Activated T-helper 1 cell treated with anti-CD3 and anti-CD28 coated beads, Interleukin-2, amount 50 U/mL, for 16 hours (primary cell): ENCODE measurements around the gene VPS29.
"Not testable (repeated sequence)": the region's sequence is repeated elsewhere in the genome, so short reads cannot be mapped to it uniquely, and the experiment has no call there.

Experiments
- DNase-seq, 2 donors: peaks; one replicate each; pipeline ENCODE4 v3.0.0-alpha.2; 2020; ENCODE audit warnings: low read depth in 1 of 2, low spot score in 1 of 2

VPS29 gene

DNA sequence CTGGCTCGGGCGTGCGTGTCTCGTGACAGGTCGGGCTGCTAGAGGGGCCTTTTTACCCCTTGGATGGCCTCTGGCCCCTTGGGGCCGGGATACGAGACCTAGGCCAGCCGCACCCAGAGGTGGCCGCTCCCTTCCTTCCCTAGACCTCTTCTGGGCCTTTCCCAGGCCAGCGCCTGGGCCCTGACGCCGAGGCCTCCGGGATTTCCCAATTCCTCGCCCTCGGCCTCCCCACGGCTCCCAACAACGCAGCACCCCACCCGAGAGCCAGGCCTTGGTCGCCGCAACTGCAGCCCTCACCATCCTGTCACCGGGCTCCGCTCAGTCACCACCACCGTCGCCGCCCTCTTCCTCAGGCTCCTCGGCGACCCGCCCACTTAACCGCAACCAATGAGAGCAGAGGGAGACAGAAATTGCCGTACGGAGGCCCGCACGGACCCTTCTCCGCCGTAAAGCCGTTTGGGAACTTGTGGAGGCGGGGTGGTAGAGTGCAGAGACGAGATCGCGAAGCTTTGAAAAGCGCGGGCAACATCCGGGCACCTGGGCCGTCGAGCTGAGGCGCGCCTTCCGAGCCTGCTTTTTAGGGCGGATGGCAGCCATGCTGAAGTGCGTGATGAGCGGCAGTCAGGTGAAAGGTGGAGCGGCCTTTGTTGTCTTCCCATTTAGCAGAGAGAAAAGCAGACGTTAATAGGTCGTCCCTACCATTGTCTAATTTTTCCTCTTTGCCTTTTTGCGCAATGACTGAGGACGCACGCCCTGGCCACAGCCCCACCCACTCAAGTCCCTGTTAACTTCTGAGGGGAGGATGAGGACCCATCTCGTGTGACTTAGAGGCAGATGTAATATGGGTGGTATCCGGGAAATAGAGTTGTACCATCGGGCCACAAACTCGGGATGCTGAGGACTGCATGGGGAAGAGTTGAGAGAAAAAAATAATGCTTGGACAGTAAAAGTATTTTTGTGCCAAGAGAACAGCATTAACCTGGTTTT, at the start of gene VPS29, which contains the start of gene RAD9B:
VPS29 (minus strand) TSS at position 360 of the 987 bp plus-strand sequence; CDS start at position 300, 60 bp downstream.
RAD9B (plus strand) TSS at position 580 of the 987 bp plus-strand sequence; CDS start at position 587, 7 bp downstream.
- peak; percentile 97 to 98 for DNase-seq

DNA sequence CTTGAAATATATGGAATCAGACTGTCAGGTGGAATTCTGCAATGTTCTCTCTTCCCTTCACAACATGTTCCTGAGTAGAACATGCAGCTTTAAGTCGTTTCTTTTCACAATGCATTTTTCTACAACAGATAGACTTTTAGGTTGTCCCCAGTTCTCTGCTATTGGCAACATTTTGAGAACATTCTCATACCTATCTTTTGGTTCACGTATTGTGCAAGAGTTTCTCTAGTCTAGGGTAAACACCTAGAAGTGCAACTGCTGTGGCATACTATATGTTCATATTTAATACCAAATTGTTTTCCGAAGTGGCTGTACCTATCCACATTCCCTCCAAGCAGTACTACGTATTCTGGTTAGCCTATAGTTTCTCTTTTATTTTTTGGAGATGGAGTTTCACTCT, 49.1 kb upstream of the VPS29 start:
- no peak for DNase-seq

GRCh38 chr12:110549716-110550115, 47.8 kb upstream of the VPS29 start:
- no peak for DNase-seq

DNA sequence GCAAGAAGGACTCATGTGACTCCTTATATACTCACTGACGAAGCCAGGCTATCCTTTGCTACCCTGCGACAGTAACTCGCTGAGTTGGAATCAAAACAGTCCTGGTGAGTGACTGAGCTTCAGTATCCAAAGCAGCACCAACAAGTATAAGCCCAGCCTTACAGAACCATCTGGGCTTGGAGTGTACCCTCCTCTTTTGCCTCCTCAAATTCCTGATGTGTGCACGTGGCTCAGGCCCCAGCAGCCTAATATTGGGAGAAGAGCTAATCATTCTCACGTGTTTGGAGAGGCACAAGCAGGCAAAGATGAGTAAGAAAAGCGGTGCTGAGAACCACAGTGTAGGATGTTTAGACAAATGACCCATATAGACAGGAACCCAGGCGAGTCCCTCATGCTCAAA, 46.8 kb upstream of the VPS29 start:
- no peak for DNase-seq

DNA sequence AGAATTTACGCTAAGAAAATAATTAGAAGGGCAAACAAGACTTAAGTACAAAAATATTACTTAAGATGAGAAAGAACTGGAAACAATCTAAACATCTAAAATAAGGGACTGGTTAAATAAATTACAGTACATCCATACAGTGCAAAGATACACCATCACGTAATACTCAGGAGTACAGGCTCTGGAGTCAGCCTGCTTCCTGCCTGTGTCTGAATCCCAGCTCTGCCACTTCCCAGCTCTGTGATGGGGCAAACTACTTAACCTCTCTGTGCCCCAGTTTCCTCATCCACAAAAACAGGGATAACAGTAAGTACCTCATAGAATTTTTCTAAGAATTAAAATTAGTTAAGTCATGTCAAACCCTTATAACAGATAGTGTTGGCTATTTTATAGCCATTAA, 45.2 kb upstream of the VPS29 start:
- no peak for DNase-seq

- no peak for DNase-seq
Observed at GRCh38 chr12:110546339-110546738, 44.4 kb upstream of the VPS29 start.

- DNase-seq: no peak
Observed at GRCh38 chr12:110545812-110546211, 43.9 kb upstream of the VPS29 start.

- not testable (repeated sequence) for DNase-seq
Observed at GRCh38 chr12:110545259-110545658, 43.3 kb upstream of the VPS29 start.

DNA sequence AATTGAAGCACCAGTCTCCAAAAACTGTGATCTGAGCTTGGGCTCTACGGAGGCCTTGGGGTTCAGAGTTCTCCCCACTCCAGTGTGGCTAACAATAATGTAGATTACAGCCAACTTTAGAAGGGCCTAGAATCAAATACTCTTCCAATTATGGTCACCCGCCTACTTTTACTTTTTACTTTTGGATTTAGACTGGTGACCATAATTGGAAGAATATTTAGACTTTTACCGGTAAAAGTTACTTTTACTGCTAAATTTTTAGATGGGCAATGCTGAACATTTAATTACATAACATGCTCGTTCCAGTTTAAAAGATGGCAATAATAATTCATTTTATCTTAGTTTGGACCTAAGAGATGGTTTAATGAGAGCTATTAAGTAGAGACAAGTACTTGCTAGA, 42.1 kb upstream of the VPS29 start:
- DNase-seq: no peak

- no peak for DNase-seq
Observed at GRCh38 chr12:110543252-110543959, 41.5 kb upstream of the VPS29 start.

GRCh38 chr12:110540048-110540447, 38.1 kb upstream of the VPS29 start:
- DNase-seq: no peak

- no peak for DNase-seq
Observed at GRCh38 chr12:110538869-110539622, 37.1 kb upstream of the VPS29 start.

DNA sequence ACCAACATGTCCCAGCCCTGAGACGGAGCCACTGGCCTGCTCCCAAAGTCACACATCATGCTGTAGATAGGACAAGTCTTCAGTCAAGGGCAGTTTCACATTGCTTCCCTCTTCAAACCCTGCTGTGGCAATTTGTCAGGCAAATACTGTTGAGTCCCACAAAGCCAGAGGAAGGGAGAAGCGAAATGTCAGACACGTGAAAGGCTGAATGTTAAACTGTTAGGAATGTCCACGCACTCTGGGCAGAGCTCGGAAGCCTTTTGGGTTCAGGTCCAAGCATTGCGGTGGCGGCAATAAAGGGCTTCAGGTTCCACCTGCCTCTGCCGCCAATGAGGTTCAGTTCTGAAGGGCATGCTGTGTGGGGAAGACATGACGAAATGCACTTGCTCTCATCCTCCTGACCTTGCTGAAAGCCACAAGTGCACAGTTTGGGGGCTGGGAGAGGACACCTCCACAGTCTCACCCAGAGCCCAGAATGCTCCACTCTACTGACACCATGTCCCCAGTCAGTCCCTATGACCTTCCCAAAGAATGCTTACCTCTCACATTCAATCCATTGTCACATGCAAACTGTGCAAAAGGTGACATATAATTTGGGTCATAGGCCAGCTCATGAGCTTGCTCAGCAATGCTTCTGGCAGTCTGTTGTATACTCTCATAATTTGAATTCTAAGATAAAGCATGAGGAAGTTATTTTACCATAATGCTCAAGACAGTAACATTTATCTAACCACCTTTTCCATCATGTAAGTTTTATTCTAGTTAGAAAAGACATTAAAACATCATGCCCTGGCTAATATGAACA, 35.9 kb upstream of the VPS29 start:
- DNase-seq: no peak

- DNase-seq: no peak
Observed at GRCh38 chr12:110536834-110537604, 35.1 kb upstream of the VPS29 start.

DNA sequence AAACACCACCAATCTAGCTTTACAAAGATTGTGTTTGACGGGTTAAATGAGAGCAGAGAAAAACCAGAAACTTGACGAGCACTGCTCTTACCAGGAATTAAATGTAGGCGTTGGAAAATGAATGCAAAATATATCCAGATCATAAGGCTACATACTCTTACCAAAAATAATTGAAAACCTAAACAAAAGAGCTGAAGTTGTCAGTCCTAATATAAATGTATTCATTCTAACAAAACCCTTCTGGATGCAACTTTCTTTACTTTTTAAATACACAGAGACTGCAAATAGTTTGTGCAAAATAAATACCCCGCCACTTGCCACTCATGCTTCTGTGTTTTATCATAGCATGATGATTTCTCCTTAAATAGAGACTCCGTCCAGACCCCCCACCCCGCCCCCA, 32.9 kb upstream of the VPS29 start:
- DNase-seq: no peak

DNA sequence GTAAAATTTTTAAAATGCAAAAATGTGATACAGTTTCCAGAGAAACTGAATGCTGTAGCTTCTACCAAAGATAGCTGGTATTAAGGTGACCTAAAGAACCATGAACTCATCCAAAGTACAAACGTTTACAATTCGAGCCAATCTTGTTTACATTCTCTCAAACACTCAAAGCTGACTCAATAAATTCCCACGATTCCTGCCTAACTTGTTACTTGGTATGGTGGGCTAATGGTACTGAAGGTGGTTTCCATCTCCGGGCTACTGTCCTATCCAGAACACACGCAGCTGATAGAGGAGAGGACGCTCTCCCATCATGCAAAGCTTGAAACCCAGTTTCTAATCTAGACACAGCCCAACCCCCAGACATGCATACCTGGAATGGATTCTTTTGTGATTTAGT, 31.7 kb upstream of the VPS29 start:
- no peak for DNase-seq

DNA sequence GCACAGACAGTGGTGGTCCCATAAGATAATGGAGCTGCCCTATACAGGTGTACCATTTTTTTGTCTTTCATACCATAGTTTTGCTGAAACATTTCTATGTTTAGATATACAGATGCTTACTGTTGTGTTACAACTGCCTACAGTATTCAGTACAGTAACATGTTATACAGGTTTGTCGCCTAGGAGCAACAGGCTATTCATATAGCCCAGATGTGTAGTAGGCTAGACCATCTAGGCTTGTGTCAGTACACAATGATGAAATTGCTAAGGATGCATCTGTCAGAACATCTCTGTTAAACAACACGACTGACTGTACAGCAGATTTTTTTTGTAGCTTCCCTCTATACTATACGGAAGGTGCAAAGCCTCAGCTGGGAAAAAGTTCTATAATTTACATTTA, 30.7 kb upstream of the VPS29 start:
- DNase-seq: no peak

DNA sequence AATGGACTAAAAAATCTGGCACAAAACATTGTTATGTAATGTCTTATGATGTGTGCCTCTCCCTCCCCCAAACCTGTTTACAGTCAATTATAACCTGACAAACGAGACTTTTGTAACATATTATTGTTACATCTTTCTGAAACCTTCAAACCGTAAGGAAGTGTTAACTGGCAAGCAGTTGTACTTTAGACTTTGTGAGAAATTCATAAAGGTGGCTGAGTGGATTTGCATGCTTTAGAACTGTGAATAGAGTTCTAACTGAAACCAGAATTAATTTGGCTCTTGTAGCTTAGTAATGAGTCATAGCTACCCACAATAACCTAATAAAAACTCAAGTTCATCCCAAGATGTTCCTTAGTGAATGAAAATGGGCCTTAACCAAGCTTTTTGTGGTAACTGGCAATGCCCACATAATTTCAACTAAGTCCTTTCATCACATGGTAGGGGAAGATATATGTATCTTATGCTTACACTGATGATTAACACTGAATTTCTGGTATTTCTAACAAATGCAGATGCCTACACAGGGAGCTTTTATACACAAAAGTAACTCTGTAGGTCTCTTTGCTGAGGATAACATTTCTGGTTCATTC, 29.9 kb upstream of the VPS29 start:
- no peak for DNase-seq

- DNase-seq: no peak
Observed at GRCh38 chr12:110530511-110530910, 28.6 kb upstream of the VPS29 start.
